ENCODE data around the gene ADPRH.

Gene ADPRH

GRCh38 chr3:119596398-119596797 lies 17.1 kb downstream of the ADPRH start:
- DNase-seq (ENCODE audit: low read depth in 3 of 3), result no peak

- no peak for DNase-seq (ENCODE audit: low read depth in 3 of 3)
Measured at GRCh38 chr3:119597548-119598288, 18.4 kb downstream of the ADPRH start, which contains the start of gene PLA1A. TSS of gene PLA1A (plus strand) at chr3:119597885. CDS start at chr3:119597914, 29 bp downstream.

- DNase-seq (ENCODE audit: low read depth in 3 of 3), result no peak
Measured at GRCh38 chr3:119598410-119599098, 19.3 kb downstream of the ADPRH start.

GRCh38 chr3:119599558-119600174 lies 20.4 kb downstream of the ADPRH start:
- DNase-seq (ENCODE audit: low read depth in 3 of 3), result no peak

GRCh38 chr3:119600732-119601131 lies 21.4 kb downstream of the ADPRH start:
- DNase-seq (ENCODE audit: low read depth in 3 of 3), result peak in 1 of 3 experiments; percentile 19

- DNase-seq (ENCODE audit: low read depth in 3 of 3), result no peak
Measured at GRCh38 chr3:119601154-119601553, 21.9 kb downstream of the ADPRH start.

- no peak for DNase-seq (ENCODE audit: low read depth in 3 of 3)
Measured at GRCh38 chr3:119602676-119603075, 23.4 kb downstream of the ADPRH start.

- no peak for DNase-seq (ENCODE audit: low read depth in 3 of 3)
Measured at GRCh38 chr3:119604878-119605277, 25.6 kb downstream of the ADPRH start.

GRCh38 chr3:119608405-119609000 lies 29.2 kb downstream of the ADPRH start:
- DNase-seq (ENCODE audit: low read depth in 3 of 3), result no peak

- DNase-seq (ENCODE audit: low read depth in 3 of 3), result no peak
Measured at GRCh38 chr3:119609301-119609700, 30.0 kb downstream of the ADPRH start.

- no peak for DNase-seq (ENCODE audit: low read depth in 3 of 3)
Measured at GRCh38 chr3:119611664-119612063, 32.4 kb downstream of the ADPRH start.

- DNase-seq (ENCODE audit: low read depth in 3 of 3), result no peak
Measured at GRCh38 chr3:119613201-119613600, 33.9 kb downstream of the ADPRH start.

- DNase-seq (ENCODE audit: low read depth in 3 of 3), result no peak
Measured at GRCh38 chr3:119613872-119614271, 34.6 kb downstream of the ADPRH start.

- no peak for DNase-seq (ENCODE audit: low read depth in 3 of 3)
Measured at GRCh38 chr3:119616056-119616455, 36.8 kb downstream of the ADPRH start.

GRCh38 chr3:119619094-119619493 lies 39.8 kb downstream of the ADPRH start:
- DNase-seq (ENCODE audit: low read depth in 3 of 3), result no peak

- no peak for DNase-seq (ENCODE audit: low read depth in 3 of 3)
Measured at GRCh38 chr3:119620899-119621298, 41.6 kb downstream of the ADPRH start.

- no peak for DNase-seq (ENCODE audit: low read depth in 3 of 3)
Measured at GRCh38 chr3:119624002-119624720, 44.9 kb downstream of the ADPRH start.

- DNase-seq (ENCODE audit: low read depth in 3 of 3), result no peak
Measured at GRCh38 chr3:119625451-119626153, 46.3 kb downstream of the ADPRH start.

GRCh38 chr3:119626196-119626595 lies 46.9 kb downstream of the ADPRH start:
- DNase-seq (ENCODE audit: low read depth in 3 of 3), result no peak

GRCh38 chr3:119627461-119627860 lies 48.2 kb downstream of the ADPRH start:
- no peak for DNase-seq (ENCODE audit: low read depth in 3 of 3)

GRCh38 chr3:119628390-119628789 lies 49.1 kb downstream of the ADPRH start:
- DNase-seq (ENCODE audit: low read depth in 3 of 3), result peak in 1 of 3 experiments; percentile 20

Measured in stimulated activated CD4-positive, alpha-beta T cell treated with anti-CD3 and anti-CD28 coated beads, TNF-alpha, amount 100 ng/mL, for 24 hours (primary cell).